Measurements from ENCODE around the gene RBM19.

DNA sequence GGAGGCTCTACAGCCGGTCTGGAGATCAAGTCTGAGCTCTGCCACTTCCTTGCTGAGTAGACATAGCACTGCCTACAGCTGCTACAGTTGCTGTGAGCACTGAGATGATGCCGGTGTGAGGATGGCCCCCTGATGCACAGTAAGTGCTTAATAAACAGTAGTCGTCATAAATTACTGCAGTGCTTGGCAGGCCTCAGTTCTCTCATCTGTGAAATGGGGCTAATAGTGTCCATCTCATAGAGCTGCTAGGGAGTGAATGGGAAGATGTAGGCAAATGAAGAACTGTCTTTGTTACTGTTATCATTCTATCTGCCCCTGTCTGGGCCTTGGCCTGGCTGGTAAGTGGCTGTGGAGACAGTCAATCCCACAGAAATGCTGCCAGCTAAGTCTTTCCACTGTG is 124.3 kb downstream of the RBM19 start:
- TF ChIP-seq POLR2AphosphoS5 (IDR thresholded peaks at IDR 0.05; ENCODE audit: low read depth, low read length): no peak
- TF ChIP-seq, protein P1, sequence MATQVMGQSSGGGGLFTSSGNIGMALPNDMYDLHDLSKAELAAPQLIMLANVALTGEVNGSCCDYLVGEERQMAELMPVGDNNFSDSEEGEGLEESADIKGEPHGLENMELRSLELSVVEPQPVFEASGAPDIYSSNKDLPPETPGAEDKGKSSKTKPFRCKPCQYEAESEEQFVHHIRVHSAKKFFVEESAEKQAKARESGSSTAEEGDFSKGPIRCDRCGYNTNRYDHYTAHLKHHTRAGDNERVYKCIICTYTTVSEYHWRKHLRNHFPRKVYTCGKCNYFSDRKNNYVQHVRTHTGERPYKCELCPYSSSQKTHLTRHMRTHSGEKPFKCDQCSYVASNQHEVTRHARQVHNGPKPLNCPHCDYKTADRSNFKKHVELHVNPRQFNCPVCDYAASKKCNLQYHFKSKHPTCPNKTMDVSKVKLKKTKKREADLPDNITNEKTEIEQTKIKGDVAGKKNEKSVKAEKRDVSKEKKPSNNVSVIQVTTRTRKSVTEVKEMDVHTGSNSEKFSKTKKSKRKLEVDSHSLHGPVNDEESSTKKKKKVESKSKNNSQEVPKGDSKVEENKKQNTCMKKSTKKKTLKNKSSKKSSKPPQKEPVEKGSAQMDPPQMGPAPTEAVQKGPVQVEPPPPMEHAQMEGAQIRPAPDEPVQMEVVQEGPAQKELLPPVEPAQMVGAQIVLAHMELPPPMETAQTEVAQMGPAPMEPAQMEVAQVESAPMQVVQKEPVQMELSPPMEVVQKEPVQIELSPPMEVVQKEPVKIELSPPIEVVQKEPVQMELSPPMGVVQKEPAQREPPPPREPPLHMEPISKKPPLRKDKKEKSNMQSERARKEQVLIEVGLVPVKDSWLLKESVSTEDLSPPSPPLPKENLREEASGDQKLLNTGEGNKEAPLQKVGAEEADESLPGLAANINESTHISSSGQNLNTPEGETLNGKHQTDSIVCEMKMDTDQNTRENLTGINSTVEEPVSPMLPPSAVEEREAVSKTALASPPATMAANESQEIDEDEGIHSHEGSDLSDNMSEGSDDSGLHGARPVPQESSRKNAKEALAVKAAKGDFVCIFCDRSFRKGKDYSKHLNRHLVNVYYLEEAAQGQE (IDR thresholded peaks at IDR 0.05; ENCODE audit: insufficient read depth in 1 of 2, low read depth in 2 of 2, low read length in 2 of 2): no peak

Data from PFSK-1 (cell line).